Fibroblast of upper back skin (primary cell): Measurements from ENCODE around the gene PCSK4.
A peak's percentile ranks its signal among the peaks of the same experiment; 100 is the strongest.
"Not testable (repeated sequence)": the region's sequence is repeated elsewhere in the genome, so short reads cannot be mapped to it uniquely, and the experiment has no call there.

ENCODE experiments used
- DNase-seq: peaks from one replicate; pipeline ENCODE4 v3.0.0-alpha.2; 2013

Gene PCSK4

GRCh38 chr19:1452802-1453524, 37.2 kb downstream of the PCSK4 start:
- no peak for DNase-seq

GRCh38 chr19:1451916-1452801, 38.0 kb downstream of the PCSK4 start:
- DNase-seq = no peak

- no peak for DNase-seq
Measured at GRCh38 chr19:1450735-1451731, 39.1 kb downstream of the PCSK4 start.

- peak; percentile 72 for DNase-seq
Measured at GRCh38 chr19:1449467-1450442, 40.4 kb downstream of the PCSK4 start, which contains the start of gene APC2. Gene APC2 (plus strand): TSS chr19:1450121. CDS start chr19:1453002, 2,881 bp downstream.

GRCh38 chr19:1447944-1448343, 42.2 kb downstream of the PCSK4 start:
- DNase-seq = no peak

- DNase-seq = no peak
Measured at GRCh38 chr19:1447504-1447903, 42.6 kb downstream of the PCSK4 start.

GRCh38 chr19:1446713-1447481, 43.3 kb downstream of the PCSK4 start:
- DNase-seq = no peak

GRCh38 chr19:1445932-1446712, 44.0 kb downstream of the PCSK4 start:
- DNase-seq = peak; percentile 19

- peak; percentile 38 for DNase-seq
Measured at GRCh38 chr19:1445185-1445931, 44.8 kb downstream of the PCSK4 start.

GRCh38 chr19:1441677-1442438, 48.3 kb downstream of the PCSK4 start:
- no peak for DNase-seq

GRCh38 chr19:1441022-1441426, 49.1 kb downstream of the PCSK4 start:
- DNase-seq = no peak

- DNase-seq = no peak
Measured at GRCh38 chr19:1440418-1440801, 49.7 kb downstream of the PCSK4 start.

GRCh38 chr19:1439525-1440417, 50.4 kb downstream of the PCSK4 start:
- not testable (repeated sequence) for DNase-seq

GRCh38 chr19:1438933-1439354, 51.2 kb downstream of the PCSK4 start:
- no peak for DNase-seq

GRCh38 chr19:1438035-1438932, 51.9 kb downstream of the PCSK4 start, which contains the start of gene RPS15:
Gene RPS15 (plus strand): TSS chr19:1438396. CDS start chr19:1438426, 30 bp downstream.
- peak; percentile 92 for DNase-seq

GRCh38 chr19:1437609-1438008, 52.5 kb downstream of the PCSK4 start:
- no peak for DNase-seq
